HG03469 (cell line): Measurements from ENCODE around the gene PLEKHA5.
"Not testable (repeated sequence)": the region's sequence is repeated elsewhere in the genome, so short reads cannot be mapped to it uniquely, and the experiment has no call there.

Experiments
- ATAC-seq: cut with Tn5 transposase; IDR thresholded peaks from one replicate; pipeline ENCODE4 v1.9.1; 2021; ENCODE audit warnings: mild to moderate bottlenecking, moderate library complexity, moderate number of reproducible peaks; ENCODE audit not compliant: unreplicated experiment

The PLEKHA5 gene

DNA sequence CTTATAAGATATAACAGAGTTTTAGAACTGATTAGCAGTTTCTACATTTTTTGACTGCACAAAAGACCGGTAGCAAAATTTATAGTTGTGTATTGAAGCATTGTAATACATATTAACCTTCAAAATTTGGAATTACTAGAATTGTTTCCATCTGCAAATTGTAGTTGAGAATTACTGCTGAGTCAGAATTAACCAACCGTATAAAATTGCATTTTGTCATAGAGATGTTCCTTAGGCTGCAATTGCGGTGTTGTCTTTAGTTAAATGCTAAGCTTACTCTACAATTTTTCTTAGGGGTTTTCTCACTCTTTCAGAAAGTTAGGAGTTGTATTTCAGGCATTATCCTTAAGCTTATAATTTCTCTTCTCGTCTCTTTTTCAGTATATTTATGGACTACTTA is 132.2 kb downstream of the PLEKHA5 start:
- ATAC-seq = no peak

DNA sequence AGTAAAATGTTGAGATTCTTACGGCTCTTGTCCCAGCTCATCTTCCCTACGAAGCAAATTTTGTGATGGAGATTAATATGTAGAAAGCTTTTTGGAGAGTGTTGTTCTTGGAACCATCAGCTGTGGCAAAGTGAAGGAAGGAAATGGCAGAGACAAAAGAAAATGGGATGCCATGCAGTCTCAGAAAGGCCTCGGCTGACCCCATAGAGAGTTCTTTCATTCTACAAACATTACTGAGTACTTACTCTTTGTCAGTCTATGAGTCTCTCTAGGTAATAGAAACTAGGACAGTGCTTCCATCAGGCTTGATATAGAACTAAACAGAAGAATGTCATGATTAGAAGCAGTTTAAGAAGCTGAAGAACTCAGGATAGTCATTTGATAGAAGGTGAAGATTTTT is 134.1 kb downstream of the PLEKHA5 start:
- no peak for ATAC-seq

DNA sequence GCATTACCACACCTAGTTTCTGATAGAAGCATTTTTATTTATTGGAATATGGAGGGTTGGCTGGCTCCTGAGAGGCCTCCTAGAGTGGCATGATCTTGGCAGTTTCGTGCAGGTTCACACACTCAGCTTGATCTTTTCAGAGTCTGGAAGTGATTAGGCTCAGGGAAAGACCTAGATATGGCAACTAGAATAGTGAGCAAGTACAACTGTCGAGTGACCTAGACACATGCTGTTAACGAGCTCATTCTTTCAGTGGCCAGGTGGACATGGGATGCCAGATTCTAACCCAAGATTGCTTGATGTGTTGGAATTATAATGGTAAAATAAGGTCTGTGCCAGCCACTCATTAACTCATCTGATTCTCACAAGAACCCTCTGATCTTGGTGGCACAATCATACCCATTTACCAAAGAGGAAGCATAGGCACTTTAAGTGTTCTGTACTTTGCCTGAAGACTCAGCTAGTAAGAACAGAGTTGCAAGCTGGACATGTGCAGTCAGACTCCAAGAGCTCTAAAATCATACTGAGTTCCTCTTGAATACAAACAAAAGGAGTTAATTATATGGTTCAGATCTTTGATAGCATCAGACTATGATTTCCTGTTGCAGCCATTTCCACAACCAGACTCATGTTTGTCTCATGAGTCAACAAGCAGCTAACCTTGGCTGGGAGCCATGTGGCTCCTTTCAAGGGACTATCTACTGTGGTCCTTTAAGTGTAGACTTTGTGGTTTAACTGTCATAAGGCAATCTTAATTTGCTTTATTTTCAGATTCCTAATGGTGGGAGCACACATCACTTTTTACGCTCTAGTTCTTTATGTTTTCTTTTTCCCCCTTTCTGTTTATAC is 144.2 kb downstream of the PLEKHA5 start:
- no peak for ATAC-seq

DNA sequence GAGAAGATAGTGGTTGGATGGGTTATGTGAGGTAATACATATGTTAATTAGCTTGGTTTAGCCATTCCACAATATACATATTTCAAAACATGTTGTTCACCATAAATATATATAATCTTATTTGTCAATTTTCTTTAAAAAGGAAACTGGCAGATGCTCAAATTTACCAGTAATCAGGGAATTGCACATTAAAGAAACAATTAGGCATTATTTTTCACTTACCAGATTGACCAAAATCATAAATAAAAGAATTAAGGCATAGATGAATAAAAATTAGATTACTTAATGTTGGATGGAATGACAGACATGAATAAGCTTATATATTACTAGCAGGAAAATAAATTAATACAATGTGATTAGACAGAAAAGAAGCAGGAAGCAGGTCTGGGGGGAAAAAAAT is 147.2 kb downstream of the PLEKHA5 start:
- no peak for ATAC-seq

DNA sequence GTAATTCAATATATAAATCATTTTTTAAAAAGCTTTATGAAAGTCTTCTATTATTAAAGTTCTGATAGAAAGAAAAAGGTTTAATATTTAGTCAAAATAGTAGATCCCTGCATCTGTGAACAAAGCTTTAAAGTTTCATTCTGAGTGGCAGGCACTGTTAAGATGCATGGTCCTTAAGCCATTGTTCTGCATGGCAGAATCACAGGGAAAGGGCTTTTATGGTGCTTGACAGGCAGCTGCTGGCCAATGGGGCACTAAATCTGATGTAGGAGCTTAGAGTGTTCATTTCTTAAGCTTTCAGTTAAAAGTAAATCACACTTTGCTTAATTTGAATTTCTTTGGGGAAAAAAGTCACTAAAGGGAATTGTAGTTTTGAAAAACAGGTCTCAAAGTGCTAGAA is 148.2 kb downstream of the PLEKHA5 start:
- ATAC-seq = no peak

DNA sequence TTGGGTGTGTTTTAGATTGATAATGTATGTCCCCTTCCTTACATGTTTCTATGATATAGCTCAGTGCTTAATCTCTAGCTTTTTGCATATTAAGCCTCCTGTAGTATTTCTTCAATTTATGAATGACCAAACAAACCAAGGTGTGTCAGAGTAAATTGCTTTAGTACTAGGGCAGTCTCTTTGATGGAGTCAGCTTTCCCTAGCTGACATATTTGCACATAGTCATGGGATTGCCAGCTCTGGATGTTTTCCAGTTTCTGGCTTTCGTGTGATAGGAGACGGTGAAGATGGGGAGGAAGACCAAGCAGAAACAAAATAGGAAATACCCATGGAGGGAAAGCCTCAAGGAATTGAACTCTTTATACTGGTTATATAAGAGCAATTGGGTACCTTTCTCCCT is 148.9 kb downstream of the PLEKHA5 start:
- ATAC-seq = no peak

DNA sequence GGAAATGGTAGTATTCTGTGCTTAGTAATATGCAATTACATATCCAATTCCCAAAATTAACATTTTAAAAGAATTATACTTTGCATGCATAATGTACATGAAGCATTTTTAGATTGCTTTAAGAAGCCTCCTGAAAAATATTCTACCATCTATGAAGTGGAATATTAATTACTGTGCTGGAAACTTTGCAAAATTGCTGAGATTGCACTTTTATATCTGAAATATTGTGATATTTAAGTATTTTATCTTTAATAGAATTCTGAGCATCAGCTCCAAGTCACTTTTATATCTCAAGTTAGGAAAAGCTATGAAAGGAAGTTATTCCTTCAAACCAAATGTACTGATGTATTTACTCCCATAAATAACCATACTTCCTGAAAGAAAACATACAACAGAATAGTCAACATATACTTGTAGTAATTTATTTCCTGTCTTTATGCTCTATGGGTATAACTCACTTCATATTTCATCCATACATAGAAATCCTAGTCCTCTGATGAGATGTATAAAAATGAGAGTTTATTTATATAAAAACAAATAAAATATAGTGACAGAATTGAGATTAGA is 152.7 kb downstream of the PLEKHA5 start:
- no peak for ATAC-seq

DNA sequence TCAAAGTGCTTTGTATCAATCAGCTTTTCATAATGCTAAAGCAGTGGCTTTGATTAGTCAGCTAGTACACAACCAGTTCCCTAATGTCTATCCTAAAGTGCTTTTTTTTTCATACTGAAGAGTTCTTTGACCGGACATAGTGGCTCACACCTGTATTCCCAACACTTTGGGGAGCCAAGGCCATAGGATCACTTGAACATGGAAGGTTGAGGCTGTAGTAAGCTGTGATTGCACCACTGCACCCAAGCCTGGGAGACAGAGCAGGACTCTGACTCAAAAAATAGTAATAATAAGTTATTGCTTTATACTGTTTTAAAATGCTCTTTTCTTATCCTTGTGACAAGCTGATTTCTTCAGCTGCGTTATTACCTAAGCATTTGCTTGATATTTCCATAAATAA is 155.1 kb downstream of the PLEKHA5 start:
- ATAC-seq = no peak

DNA sequence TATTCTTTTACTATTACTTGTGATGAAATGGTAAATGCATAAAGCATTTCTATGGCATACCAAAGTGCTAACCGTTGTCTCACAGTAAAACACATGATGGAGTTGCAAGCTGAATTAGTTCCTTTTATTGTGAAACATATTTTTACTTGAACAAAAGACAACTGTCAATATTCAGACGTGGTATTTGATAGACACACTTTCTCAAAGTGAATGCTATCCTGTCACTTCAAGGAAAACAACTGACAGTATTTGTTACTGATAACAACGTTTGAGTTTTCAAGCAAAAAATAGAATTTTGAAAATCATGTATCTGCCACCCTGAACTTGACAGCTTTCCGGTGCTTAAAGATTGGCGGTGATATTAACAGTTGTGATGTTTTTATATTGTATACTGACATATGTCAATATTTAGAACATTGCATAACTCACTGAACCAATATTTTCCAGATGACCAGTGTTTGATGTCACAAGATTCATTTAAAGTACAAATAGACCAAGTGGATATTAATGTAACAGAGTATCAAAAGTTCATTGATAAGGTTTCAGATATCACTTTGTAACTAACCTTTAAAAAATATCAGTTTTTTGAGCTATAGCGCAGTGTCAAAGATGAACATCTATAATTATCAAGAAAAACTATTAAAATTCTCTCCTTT is 156.4 kb downstream of the PLEKHA5 start:
- no peak for ATAC-seq

DNA sequence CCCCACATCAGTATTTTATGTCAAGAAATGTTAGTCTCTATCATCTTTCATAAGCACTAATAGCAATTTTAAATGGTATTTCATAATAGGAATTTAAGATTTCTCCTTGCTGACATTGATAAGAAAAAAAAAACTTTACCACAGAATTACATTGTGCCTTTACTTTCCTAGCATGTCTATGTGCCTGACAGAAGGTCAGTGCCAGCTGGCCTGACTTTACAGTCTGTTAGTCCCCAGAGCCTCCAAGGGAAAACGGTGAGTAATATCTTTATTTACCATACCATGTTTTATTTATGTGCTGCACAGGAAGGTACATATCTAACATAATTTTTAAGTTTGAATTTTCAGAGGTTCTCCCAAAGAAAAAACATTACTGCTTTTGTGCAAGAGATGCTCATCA is 157.8 kb downstream of the PLEKHA5 start:
- ATAC-seq = no peak

DNA sequence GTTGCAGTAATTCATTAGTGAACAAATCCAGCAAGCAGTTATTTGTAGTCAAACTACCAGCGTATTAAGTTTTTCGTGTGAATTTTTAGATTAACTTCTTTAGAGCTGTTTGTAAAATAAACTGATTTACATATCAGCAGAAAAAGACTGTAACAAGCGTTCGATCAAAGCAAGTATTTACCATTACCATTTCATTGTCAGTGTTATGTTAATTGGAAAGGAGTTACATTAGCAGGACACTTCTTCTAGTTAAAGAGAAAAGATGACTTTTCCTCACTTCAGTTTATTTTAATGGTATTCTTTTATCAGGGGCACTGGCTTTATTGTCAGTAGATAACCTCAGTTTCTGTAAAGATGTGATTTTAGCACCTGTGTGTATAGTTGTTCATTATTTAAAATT is 158.6 kb downstream of the PLEKHA5 start:
- no peak for ATAC-seq

DNA sequence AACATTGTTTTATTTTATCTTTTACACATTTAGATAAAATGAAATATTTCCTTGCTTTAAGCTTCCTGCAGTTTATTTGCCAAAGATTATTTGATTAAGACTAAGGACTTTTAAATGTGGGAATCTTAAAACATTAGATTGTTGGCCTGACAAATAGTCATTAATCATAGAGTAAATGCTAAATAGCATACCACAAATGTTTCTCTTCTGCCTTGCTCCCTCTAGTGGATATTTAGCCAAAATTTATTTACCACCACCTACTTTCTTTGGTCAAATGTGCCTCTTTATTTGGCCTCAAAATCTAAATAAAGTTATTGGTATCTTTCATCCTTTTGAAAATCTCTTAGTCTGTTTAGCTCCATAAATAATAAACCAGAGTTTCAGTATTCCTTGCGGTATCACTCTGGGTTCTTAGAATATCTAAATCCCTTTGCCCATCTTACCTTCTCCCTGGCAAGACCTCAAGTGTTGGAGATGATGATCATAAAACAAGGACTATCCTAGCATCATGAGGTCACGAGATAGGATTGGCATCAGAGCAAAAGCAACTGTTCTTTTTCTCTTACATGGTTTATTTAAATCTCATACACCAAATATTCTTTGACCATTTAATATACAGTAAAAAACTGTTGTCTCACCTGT is 159.2 kb downstream of the PLEKHA5 start:
- no peak for ATAC-seq

DNA sequence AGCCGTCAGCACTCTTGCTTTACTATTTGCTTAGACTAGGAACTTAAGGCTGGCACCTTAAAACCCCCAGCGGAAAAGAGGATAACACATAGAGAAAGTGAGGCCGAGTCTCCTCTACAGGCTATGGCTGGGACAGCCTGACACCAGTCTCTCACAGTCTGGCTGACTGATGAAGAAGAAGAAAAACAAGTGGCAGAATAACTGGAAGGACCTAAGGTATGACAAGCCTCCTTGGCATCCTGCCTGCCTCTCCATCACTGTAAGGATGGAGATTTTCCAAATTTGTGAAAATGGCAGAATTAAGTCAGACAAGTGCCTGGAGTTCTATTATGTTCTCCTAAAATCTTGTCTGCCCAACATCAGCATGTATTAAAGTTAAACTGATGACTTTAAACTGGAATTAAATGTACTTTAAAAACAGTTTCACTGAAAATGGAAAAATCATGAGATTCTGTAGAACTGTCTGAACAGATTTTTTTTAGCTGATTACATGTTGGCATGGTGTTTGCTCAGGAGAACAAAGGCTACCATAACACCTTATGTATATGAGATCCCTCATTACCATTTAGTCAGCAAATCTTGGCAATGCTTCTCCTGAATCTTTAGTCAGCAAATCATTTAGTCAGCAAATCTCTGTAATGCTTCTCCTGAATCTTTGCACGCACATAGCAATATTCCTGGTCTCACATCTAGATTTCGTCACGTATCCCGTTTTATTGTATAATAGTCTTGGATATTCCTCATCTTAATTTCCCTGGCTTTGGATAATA is 169.5 kb downstream of the PLEKHA5 start:
- no peak for ATAC-seq

DNA sequence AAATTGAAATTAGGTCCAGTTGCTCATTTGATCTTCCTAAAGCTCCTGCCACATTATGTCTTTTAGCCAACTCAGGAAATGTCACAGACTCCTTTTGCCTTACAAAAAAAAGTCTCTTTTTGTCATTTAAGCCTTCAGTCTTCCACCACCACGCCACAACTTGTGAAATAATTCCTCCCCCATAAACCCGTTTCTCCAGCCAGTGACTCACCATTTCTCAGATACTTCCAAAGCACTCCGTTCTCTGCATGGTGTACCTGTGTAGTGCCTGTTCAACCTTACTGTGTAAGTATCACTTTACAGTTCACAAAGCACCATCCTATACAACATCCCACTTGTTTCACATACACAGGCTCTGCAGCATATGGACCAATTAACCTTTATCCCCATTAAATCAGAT is 170.2 kb downstream of the PLEKHA5 start:
- ATAC-seq = no peak

DNA sequence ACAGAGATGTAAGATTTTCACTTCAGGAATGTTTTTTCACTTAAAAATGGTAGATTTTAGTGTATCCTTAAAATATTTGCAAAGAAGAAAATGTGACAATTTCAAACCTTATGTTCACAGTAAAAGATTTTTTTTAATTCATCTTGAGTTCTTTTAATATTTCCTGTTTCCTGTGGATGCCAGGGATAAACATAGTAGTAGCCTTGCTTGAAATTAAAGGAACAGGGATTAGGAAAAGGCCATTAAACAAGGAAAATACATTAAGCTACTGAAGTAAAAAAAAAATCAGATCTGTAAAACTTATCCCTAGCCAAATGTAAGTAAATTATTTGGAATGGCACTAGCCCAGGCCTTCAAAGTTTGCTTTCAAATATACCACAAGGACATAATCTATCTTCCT is 171.7 kb downstream of the PLEKHA5 start:
- no peak for ATAC-seq

DNA sequence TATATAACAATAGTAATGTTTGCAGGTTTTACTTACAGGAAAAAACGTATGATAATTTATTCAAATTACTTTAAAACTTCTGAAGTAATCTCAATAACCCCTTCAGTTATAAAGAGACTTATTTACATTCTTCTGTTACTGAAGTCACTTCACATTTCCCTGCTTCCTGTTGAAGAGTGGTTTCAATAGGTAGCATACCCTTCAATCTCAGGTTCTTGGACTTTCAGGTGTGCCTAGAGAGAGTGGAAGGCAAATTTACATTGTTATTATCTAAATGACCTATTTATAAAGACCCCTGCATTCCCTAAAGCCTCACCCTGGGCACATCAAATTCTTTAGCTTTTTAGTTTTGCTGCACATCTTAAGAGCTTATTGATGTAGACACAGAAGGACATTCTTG is 172.2 kb downstream of the PLEKHA5 start:
- no peak for ATAC-seq

DNA sequence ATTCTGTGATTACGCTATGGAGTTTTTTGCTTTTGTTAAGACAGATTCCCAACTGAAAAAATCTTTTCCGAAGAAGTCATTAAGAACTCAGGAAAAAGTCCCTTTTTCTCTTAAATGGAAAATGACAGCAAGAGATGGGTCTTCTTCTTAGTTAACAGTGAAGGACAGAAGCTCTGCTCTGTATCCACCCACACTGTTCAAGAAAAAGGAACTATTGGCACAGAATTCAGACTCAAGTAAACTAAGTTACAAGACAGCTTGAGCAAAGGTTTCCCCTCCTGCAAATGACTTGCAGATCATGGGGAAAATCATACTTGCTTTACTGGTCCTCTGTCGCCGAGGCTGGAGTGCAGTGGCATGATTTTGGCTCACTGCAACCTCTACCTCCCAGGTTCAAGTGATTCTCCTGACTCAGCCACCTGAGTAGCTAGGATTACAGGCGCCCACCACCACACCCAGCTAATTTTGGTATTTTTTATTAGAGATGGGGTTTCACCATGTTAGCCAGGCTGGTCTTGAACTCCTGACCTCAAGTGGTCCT is 172.6 kb downstream of the PLEKHA5 start:
- ATAC-seq = no peak

DNA sequence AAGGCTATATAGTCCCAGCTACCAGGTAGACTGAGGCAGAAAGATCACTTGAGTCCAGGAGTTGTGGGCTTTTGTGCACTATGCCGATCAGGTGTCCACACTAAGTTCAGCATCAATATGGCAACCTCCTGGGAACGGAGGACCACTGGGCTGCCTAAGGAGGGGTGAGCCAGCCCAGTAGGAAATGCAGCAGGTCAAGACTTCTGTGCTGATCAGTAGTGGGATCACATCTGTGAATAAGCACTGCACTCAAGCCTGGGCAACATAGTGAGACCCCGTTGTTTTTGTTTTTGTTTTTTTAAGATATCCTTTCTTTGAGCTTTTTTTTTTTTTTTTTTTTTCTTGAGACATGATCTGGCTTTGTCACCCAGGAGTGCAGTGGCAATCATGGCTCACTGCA is 174.0 kb downstream of the PLEKHA5 start:
- no peak for ATAC-seq

DNA sequence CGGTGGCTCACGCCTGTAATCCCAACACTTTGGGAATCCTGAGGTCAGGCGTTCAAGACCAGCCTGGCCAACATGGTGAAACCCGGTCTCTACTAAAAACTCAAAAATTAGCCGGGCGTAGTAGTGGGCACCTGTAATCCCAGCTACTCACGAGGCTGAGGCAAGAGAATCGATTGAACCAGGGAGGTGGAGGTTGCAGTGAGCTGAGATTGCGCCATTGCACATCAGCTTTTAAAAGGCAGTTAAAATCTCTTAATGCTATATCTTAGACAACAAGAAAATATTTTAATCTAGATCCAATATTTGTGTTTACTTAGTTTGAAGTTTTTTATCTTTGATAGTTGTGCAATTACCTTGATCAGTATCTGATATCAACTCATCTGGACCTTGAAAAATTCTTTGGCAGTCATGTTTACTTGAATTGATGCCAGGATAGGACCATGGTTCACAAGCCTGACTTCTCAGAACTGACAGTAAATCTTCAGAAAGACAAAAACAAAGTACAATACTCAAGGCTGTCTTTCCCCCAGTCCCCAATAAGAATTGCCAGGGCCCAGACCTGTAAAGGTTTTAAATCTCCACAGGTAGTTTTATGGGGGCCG is 174.7 kb downstream of the PLEKHA5 start:
- no peak for ATAC-seq

DNA sequence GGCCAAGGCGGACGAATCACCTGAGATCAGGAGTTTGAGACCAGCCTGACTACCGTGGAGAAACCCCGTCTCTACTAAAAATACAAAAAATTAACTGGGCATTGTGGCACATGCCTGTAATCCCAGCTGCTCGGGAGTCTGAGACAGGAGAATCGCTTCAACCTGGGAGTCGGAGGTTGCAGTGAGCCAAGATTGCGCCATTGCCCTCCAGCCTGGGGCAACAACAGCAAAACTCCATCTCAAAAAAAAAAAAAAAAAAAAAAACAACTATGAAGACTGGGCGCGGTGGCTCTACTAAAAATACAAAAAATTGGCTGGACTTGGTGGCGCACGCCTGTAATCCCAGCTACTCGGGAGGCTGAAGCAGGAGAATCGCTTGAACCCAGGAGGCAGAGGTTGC is 176.1 kb downstream of the PLEKHA5 start:
- ATAC-seq = not testable (repeated sequence)
